ENCODE measurements around the gene GZMM.

DNA sequence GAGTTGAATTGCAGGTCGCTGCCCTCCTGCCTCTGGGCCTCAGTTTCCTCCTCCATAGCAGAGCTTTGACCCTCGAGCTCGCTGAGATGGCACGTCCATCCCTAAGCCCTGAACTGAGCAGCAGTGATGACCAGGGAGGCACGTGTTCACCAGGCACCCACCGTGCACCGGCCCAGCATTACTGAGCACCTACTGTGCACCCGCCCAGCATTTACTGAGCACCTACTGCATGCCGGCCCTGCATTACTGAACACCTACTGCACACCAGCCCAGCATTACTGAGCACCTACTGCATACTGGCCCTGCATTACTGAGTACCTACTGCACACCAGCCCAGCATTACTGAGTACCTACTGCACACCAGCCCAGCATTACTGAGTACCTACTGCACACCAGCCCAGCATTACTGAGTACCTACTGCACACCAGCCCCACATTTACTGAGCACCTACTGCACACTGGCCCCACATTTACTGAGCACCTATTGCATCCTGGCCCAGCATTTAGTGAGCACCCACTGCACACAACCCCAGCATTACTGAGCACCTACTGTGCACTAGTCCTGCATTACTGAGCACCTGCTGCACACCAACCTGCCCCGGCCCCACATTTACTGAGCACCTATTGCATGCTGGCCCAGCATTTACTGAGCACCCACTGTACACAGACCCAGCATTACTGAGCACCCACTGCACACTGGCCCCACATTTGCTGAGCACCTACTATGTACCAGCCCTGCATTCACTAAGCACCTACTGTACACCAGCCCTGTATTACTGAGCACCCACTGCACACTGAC is 30.3 kb upstream of the GZMM start:
- TF ChIP-seq POLR2A (IDR thresholded peaks at IDR 0.05) = no peak
- TF ChIP-seq, protein P1, sequence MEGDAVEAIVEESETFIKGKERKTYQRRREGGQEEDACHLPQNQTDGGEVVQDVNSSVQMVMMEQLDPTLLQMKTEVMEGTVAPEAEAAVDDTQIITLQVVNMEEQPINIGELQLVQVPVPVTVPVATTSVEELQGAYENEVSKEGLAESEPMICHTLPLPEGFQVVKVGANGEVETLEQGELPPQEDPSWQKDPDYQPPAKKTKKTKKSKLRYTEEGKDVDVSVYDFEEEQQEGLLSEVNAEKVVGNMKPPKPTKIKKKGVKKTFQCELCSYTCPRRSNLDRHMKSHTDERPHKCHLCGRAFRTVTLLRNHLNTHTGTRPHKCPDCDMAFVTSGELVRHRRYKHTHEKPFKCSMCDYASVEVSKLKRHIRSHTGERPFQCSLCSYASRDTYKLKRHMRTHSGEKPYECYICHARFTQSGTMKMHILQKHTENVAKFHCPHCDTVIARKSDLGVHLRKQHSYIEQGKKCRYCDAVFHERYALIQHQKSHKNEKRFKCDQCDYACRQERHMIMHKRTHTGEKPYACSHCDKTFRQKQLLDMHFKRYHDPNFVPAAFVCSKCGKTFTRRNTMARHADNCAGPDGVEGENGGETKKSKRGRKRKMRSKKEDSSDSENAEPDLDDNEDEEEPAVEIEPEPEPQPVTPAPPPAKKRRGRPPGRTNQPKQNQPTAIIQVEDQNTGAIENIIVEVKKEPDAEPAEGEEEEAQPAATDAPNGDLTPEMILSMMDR (IDR thresholded peaks at IDR 0.05 in 4 of 5, conservative IDR thresholded peaks at IDR 0.05 in 1 of 5) = no peak

All from gastrocnemius medialis (tissue), 4 donors.